IMR-90 (cell line): ENCODE results near the gene FRMD3. TPM values are rescaled to one million over a fixed set of nuclear protein-coding genes. Genes with fewer than 3 reads are reported as not detected.

ENCODE experiments used
- ATAC-seq: fragments of 200-7000 bp; cut with Tn5 transposase; 2 replicates; pipeline ENCODE4 v1.9.1; 2020; ENCODE audit warnings: low read depth, mild to moderate bottlenecking, moderate library complexity
- BruUV-seq: library from RNA; stranded (reverse); fragments of 400-500 nt; replicated peaks from 2 replicates; lab custom pipeline; 2021; lab: Mats Ljungman, UMichigan
- CTCF ChIA-PET: fragments of 300-600 bp; formaldehyde crosslinking; extraction: SDS; loops from one replicate; lab custom pipeline; 2021; ENCODE audit warnings: antibody characterized with exemption; lab: Yijun Ruan, JAX
- POLR2A ChIA-PET: fragments of 300-600 bp; sonication (Branson Sonifier 250); formaldehyde crosslinking; loops from one replicate; lab custom pipeline; 2022; ENCODE audit warnings: antibody characterized with exemption; ENCODE audit not compliant: unreplicated experiment; lab: Charles Lee
- DNase-seq: peaks from one replicate; pipeline ENCODE4 v3.0.0; 2013
- H2AFZ ChIP-seq: replicated peaks from 2 replicates; pipeline ENCODE3; 2013; ENCODE audit warnings: low read length, mild to moderate bottlenecking; ENCODE audit not compliant: poor library complexity
- H2AK5ac ChIP-seq: 2 replicates; pipeline ENCODE4 v1.6.1; 2013; ENCODE audit warnings: low read depth, low read length, inconsistent platforms
- H2AK9ac ChIP-seq: replicated peaks from 2 replicates; pipeline ENCODE3; 2013; ENCODE audit warnings: mild to moderate bottlenecking, low read depth, low read length, moderate library complexity; ENCODE audit not compliant: poor library complexity
- H2BK120ac ChIP-seq: 2 replicates; pipeline ENCODE4 v1.6.1; 2013; ENCODE audit warnings: low read depth, low read length, inconsistent platforms
- H2BK15ac ChIP-seq: 3 replicates; pipeline ENCODE4 v1.6.1; 2013; ENCODE audit warnings: low read depth, low read length, inconsistent platforms
- H2BK20ac ChIP-seq: 2 replicates; pipeline ENCODE4 v1.6.1; 2013; ENCODE audit warnings: low read depth, mild to moderate bottlenecking, inconsistent platforms, low read length, moderate library complexity
- H2BK5ac ChIP-seq: 2 replicates; pipeline ENCODE4 v1.6.1; 2013; ENCODE audit warnings: mild to moderate bottlenecking, low read depth, low read length, inconsistent platforms; ENCODE audit not compliant: poor library complexity, severe bottlenecking
- H3K14ac ChIP-seq: replicated peaks from 2 replicates; pipeline ENCODE4 v1.6.1; 2013; ENCODE audit warnings: low read depth, low read length, inconsistent platforms
- H3K18ac ChIP-seq: 2 replicates; pipeline ENCODE4 v1.6.1; 2013; ENCODE audit warnings: low read depth, low read length, control low read depth
- H3K23ac ChIP-seq: 2 replicates; pipeline ENCODE4 v1.6.1; 2013; ENCODE audit warnings: low read depth, low read length, inconsistent platforms
- H3K27ac ChIP-seq: 2 replicates; pipeline ENCODE4 v1.5.1; 2013; ENCODE audit warnings: mild to moderate bottlenecking, control low read depth, low read length; ENCODE audit not compliant: insufficient read depth
- H3K27me3 ChIP-seq: 2 replicates; pipeline ENCODE4 v1.6.1; 2013; ENCODE audit warnings: low read length; ENCODE audit not compliant: control insufficient read depth, insufficient read depth
- H3K36me3 ChIP-seq: 2 replicates; pipeline ENCODE4 v1.6.1; 2013; ENCODE audit warnings: low read length, mixed read lengths; ENCODE audit not compliant: control insufficient read depth, insufficient read depth
- H3K4ac ChIP-seq: 2 replicates; pipeline ENCODE4 v1.6.1; 2013; ENCODE audit warnings: low read depth, low read length, inconsistent platforms
- H3K4me1 ChIP-seq: 2 replicates; pipeline ENCODE4 v1.6.1; 2013; ENCODE audit warnings: low read length, mixed read lengths; ENCODE audit not compliant: control insufficient read depth, insufficient read depth
- H3K4me2 ChIP-seq: 2 replicates; pipeline ENCODE4 v1.6.1; 2013; ENCODE audit warnings: low read depth, mild to moderate bottlenecking, control low read depth, low read length, moderate library complexity
- H3K4me3 ChIP-seq: 2 replicates; pipeline ENCODE4 v1.5.1; 2013; ENCODE audit warnings: low read depth, mild to moderate bottlenecking, control low read depth, low read length, moderate library complexity; ENCODE audit not compliant: insufficient read depth
- H3K56ac ChIP-seq: 2 replicates; pipeline ENCODE4 v1.6.1; 2013; ENCODE audit warnings: low read length, inconsistent platforms; ENCODE audit not compliant: insufficient read depth; ENCODE audit errors: extremely low read depth
- H3K79me1 ChIP-seq, 2 experiments: 2 replicates each; pipeline ENCODE4 v1.6.1; 2013; ENCODE audit warnings: low read length in 2 of 2, inconsistent platforms in 1 of 2, low read depth in 1 of 2
- H3K9ac ChIP-seq: 2 replicates; pipeline ENCODE4 v1.6.1; 2013; ENCODE audit warnings: low read depth, low read length, control low read depth
- H3K9me1 ChIP-seq: 2 replicates; pipeline ENCODE4 v1.6.1; 2013; ENCODE audit warnings: low read length, inconsistent platforms; ENCODE audit not compliant: insufficient read depth
- H3K9me3 ChIP-seq: 2 replicates; pipeline ENCODE4 v1.6.1; 2013; ENCODE audit warnings: low read length; ENCODE audit not compliant: control insufficient read depth, insufficient read depth
- H4K20me1 ChIP-seq: 2 replicates; pipeline ENCODE4 v1.6.1; 2013; ENCODE audit warnings: low read length, inconsistent platforms; ENCODE audit not compliant: insufficient read depth
- H4K5ac ChIP-seq: 2 replicates; pipeline ENCODE4 v1.6.1; 2013; ENCODE audit warnings: mild to moderate bottlenecking, low read depth, low read length, control low read depth
- H4K8ac ChIP-seq, 2 experiments: 2 replicates each; pipeline ENCODE4 v1.6.1; 2013; ENCODE audit warnings: low read depth in 2 of 2, low read length in 2 of 2, control low read depth in 1 of 2, inconsistent platforms in 1 of 2
- H4K91ac ChIP-seq: 2 replicates; pipeline ENCODE4 v1.6.1; 2013; ENCODE audit warnings: low read depth, low read length, inconsistent platforms; ENCODE audit not compliant: insufficient read depth
- MAFK ChIP-seq: IDR thresholded peaks from 2 replicates; pipeline ENCODE4 v1.6.1; 2012; ENCODE audit warnings: low read depth, low read length, improper control_type of control experiment
- MAZ ChIP-seq: IDR thresholded peaks from 2 replicates; pipeline ENCODE4 v1.6.1; 2012; ENCODE audit warnings: low read depth, mild to moderate bottlenecking, low read length, improper control_type of control experiment, moderate library complexity, borderline replicate concordance
- WGBS, 2 experiments: methylation state at CpG; one replicate each; pipeline versions ENCODE4 v1.1.5 to v1.1.7; 2013; ENCODE audit warnings: missing lambda C conversion rate in 2 of 2; ENCODE audit not compliant: insufficient read length in 1 of 2; ENCODE audit errors: extremely low coverage in 2 of 2; 5-methylcytosine and 5-hydroxymethylcytosine counted together
- dilution Hi-C: fragments of 300-500 bp; cut with HindIII; formaldehyde crosslinking; loops from one replicate; pipeline ENCODE4 v1.14.3; 2018; ENCODE audit warnings: low sequenced_read_pairs; ENCODE audit not compliant: unreplicated experiment
- in situ Hi-C: fragments of 300-500 bp; cut with MboI; formaldehyde crosslinking; loops from 3 replicates; pipeline ENCODE4 v1.14.3; 2019; ENCODE audit warnings: low sequenced_read_pairs, inconsistent platforms, mixed read lengths
- intact Hi-C: fragments of 100-400 bp; cut with micrococcal nuclease; formaldehyde crosslinking; loops from 2 replicates; pipeline ENCODE4 v1.10.0; 2022
- polyA plus RNA-seq, 3 experiments: library from polyadenylated mRNA; depleted of rRNA; stranded (reverse); fragments of >200 nt; gene quantifications; 2 replicates each; pipeline ENCODE4 v1.2.3, GENCODE V29; 2012; ENCODE audit warnings: low replicate concordance in 1 of 3
- total RNA-seq: library from RNA; depleted of rRNA; stranded (reverse); fragments of >200 nt; gene quantifications from 2 replicates; pipeline ENCODE4 v1.2.3, GENCODE V29; 2012

FRMD3 gene
- total and polyA plus RNA-seq, 2 of the 4 experiments (the other 2 are of a cell fraction): 0.02 to 0.18 TPM

- in situ Hi-C loops: no loop called here
- H3K9me3 ChIP-seq: peaks cover 2% of the 10 kb centered on the region; the same call in 1 of the 2 replicates
- H2BK120ac ChIP-seq: no peak overlapping the region
- no peak overlapping the region for H3K9ac ChIP-seq
- H3K56ac ChIP-seq: no peak overlapping the region
- DNase-seq: no peak
- no peak overlapping the region for H4K8ac ChIP-seq
- intact Hi-C loops: no loop called here
- H2AFZ ChIP-seq: no peak overlapping the region
- H2BK20ac ChIP-seq: no peak overlapping the region
- H4K5ac ChIP-seq: no peak overlapping the region
- H3K9me1 ChIP-seq: no peaks in the 10 kb centered on the region
- ChIA-PET POLR2A (no interaction called here), CTCF (interaction anchor here (0.5 kb wide), 1 partner anchor 703 kb away, joined by 3 read pairs; no protein-coding TSS in a partner anchor)
- no peaks in the 10 kb centered on the region for H4K20me1 ChIP-seq
- no peak overlapping the region for H2BK5ac ChIP-seq
- BruUV-seq: no TSS peak
- no peak overlapping the region for H3K4me3 ChIP-seq
- TF ChIP-seq MAFK (no peak), MAZ (no peak)
- no peak for ATAC-seq
- no peak overlapping the region for H3K18ac ChIP-seq
- no peaks in the 10 kb centered on the region for H3K27me3 ChIP-seq
- H3K23ac ChIP-seq: no peak overlapping the region
- no peak overlapping the region for H4K91ac ChIP-seq
- H3K14ac ChIP-seq: no peak overlapping the region
- WGBS, 2 experiments: no CpG with 5 or more reads among the region's 2 CpGs
- dilution Hi-C loops: no loop called here
- H3K27ac ChIP-seq: no peak overlapping the region
- H3K79me1 ChIP-seq: no peaks in the 10 kb centered on the region
- no peak overlapping the region for H2AK9ac ChIP-seq
- H2AK5ac ChIP-seq: no peak overlapping the region
- no peaks in the 10 kb centered on the region for H3K4me1 ChIP-seq
- H3K4ac ChIP-seq: no peak overlapping the region
- H2BK15ac ChIP-seq: no peak overlapping the region
- H3K4me2 ChIP-seq: no peak overlapping the region
- no peaks in the 10 kb centered on the region for H3K36me3 ChIP-seq
Measured at GRCh38 chr9:83235526-83235925, 302.7 kb downstream of the FRMD3 start.
